ENCODE results near the gene MT1F. TPM values are rescaled to one million over a fixed set of nuclear protein-coding genes. Genes with fewer than 3 reads are reported as not detected.
"Not testable (repeated sequence)": the region's sequence is repeated elsewhere in the genome, so short reads cannot be mapped to it uniquely, and the experiment has no call there.

Gene MT1F
- total RNA-seq, 1 experiment from 2014 or later: not detected

DNA sequence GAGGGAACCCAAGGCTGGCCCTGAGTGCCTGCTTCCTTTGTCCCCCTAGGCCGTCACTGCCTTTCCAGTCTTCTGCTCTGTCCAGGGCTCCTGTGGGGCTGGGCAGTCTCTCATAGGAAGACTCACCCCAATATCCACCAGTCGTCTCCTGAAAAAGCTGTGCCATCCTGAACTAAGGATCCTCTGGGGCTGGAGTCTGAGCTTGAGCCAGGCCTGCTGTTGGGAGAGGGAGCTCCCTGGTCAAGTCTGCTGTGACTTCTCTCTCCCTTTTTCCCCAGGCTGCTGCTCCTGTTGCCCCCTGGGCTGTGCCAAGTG lies 12.8 kb downstream of the MT1F start:
- no peak for DNase-seq (ENCODE audit: low read depth)

DNA sequence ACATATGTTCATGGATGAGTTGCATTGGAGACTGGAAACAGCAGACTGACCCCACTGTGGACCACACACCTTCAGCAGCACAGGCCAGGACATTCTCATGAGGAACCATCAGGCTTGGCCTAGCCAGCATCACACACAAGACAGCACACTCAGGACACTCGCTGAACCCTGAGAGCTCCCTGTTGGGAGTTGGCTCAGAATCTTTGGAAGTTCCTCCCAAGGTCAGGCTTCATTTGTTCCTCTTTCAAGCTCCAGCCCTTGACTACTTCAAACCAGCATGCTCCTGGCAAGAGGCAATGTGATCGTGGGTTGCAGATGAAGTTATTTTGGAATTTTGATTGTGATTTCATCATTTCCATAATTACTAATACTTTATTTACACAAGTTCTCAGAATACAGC lies 13.9 kb downstream of the MT1F start:
- DNase-seq (ENCODE audit: low read depth): not testable (repeated sequence)

DNA sequence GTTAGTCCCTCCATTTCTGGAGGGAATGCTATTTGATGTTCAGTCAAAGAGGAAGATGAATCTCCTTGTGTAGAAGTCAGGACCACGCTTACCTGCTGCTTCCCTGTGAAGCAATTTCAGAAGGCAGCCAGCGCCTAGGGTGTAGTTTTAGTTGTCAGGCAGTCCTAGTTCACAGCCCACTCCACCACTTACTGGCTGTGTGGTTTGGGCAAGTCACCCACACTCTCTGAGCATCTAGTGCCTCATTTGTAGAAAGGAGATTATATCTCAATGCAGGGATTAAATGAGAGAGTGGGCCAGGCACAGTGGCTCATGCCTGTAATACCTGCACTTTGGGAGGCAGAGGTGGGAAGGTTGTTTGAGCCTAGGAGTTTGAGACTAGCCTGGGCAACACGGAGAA lies 14.4 kb downstream of the MT1F start:
- not testable (repeated sequence) for DNase-seq (ENCODE audit: low read depth)

DNA sequence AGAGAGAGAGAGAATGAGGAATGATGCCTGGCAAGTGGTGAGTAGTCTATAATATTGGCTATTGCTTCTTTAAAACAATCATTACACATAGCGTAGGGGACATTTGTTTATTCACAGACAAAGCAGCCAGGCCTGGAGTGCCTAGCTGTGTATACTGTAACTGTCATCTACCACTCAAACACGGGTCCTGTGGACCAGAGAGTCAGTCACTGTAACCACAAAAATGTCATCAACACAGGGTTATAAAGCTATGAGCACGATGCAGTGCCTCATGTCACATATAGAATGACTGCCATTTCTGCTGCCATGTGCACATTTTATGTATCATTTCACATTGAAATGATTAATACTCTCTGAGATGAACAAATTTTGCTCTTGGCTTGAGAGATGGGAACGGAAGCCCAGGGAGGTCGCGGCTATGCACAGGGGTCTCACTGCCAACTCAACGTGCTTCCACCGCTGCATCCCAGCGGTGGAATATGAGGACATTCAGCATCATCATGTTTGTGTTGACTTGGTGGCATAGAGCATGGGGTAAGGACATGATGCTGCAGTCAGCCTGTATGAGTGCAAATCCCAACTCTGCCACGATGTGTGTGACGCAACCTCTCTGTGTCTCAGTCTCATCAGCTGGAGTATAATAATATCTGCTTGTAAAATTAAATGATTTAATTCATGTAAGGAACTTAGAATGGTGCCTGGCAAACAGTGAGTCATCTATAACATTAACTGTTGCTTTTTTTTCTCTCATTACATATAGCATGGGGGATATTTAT lies 15.2 kb downstream of the MT1F start:
- no peak for DNase-seq (ENCODE audit: low read depth)

DNA sequence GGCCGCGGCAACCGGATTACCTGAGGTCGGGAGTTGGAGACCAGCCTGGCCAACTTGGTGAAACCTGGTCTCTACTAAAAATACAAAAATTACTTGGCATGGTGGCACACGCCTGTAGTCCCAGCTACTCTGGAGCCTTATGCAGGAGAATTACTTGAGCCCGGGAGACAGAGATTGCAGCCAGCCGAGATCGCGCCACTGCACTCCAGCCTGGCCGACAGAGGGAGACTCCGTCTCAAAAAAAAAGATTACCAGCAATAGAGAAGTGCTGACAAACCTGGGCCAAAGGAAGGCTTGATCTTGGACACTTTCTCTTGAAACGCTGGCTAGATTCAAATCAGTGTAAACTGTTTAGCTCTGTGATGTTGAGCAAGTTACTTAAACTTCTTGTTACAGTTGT lies 16.2 kb downstream of the MT1F start:
- no peak for DNase-seq (ENCODE audit: low read depth)

DNA sequence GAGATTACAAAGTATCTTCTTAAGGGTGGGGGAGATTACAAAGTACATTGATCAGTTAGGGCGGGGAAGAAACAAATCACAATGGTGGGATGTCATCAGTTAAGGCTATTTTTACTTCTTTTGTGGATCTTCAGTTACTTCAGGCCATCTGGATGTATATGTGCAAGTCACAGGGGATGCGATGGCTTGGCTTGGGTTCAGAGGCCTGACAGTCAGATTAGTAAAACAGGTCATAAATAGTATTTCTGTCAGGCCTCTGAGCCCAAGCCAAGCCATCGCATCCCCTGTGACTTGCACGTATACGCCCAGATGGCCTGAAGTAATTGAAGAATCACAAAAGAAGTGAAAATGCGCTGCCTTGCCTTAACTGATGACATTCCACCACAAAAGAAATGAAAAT lies 16.8 kb downstream of the MT1F start:
- DNase-seq (ENCODE audit: low read depth): not testable (repeated sequence)

DNA sequence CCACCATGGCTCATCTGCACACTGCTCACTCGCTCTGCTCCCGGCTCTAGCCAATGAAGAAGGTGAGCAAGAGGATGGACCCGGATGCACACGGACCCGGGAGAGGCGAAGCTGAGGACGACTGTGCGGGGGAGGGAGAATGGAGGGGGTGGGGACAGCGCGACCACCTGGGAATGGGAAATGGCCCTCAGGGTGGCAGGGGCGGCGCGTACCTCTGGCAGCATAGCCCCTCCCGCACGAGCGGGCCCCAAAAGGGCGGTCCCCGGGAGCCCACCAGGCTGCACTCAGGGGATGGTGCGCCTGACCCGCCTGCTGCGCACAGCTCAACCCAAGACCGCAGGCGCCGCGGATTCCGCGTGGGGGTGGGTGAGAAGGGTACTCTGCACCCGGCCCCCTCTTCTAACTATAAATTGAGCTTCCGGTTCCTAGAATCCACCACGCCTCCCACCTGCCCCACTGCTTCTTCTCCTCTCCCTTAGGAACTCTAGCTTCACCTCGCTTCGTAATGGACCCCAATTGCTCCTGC lies 18.0 kb downstream of the MT1F start:
- DNase-seq (ENCODE audit: low read depth): no peak

DNA sequence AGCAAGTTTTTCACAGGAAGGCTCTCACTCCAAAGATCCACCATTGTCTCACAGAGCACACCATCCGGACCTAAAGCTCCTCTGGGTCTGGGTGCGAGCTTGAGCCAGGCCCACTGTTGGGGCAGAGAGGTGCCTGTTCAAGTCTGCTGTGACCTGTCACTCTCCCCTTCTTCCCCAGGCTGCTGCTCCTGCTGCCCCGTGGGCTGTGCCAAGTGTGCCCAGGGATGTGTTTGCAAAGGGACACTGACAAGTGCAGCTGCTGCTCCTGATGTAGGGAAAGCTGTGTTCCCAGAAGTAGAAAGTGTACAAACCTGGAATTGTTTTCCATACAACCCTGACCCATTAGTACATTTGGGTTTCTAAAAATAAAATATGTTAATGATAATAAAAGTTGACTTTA lies 19.7 kb downstream of the MT1F start:
- no peak for DNase-seq (ENCODE audit: low read depth)

DNA sequence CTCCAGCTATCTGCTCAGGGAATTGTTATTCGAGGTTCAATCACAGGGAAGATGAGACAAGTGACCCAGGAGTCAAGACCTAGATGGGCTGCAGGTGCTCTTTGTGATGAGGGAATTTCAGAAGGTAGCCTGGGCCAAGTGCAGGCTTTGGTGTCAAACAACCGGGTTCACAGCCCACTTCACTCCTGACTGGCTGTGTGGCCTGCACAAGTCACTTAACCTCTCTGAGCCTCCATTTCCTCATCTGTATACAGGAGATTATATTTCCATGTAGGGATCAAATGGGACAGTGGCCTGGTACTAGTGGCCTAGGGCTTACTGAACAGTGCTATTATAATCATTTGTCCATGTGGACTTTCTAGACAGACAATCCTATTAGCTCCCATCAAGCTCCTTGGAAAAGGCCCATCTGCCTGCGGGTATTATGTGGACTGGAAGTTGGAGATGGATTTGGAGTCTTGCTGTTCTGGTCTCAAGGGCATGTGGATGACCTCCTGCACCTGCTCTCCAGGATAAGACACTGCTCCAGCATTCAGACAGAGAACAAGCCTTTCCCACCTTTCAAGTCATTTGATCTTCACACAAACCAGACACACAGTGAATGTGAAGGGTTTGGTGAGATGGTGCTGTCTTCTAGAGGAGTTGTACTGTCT lies 21.4 kb downstream of the MT1F start:
- DNase-seq (ENCODE audit: low read depth): no peak

DNA sequence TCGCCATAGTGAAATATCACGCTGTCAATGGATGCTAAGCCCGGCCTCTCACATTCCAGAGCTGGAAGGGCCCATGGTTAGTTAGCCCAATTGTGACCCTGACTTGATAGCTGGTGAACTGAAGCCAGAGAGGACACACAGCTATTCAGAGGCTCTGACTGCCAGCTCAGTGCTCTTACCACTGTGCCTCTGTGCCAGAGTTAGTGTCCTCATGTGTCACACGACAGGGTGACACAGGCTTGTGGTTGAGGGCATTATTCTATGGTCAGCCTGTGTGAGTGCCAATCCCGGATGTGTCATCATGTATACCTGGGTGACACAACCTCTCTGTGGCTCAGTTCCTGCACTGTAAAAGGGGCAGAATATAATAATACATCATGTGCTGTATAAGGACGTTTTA lies 22.1 kb downstream of the MT1F start:
- DNase-seq (ENCODE audit: low read depth): peak; percentile 20

DNA sequence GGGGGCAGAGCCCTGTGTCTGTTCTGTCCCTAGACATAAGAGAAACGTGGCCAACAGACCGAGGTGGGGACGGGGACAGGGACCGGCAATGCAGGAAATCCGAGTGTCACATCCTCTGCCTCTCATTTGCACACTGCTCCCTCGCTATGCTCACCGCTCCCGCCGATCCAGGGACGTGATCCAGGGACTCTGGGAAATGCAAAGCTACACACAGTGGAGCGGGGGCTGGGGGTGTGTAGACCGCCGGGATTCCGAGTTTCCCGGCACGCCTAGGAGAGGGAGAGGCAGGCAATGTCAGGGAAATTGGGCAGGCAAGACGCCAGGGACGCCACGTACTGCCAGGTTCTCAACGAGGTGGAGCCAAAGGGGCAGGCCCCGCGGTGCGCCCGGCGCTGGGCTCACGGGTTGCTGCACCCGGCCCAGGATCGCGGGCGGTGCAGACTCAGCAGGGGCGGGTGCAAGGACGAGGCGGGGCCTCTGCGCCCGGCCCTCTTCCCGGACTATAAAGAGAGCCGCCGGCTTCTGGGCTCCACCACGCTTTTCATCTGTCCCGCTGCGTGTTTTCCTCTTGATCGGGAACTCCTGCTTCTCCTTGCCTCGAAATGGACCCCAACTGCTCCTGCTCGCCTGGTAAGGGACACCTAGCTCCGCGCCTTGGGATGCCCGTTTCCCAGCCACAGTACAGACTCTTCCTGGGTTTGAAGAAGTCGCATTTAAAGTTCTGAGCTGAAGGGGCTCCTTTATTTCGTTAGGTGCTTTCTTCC lies 24.4 kb downstream of the MT1F start, which contains the start of gene MT1X:
MT1X (plus strand) TSS at position 532 of the 764 bp plus-strand sequence; CDS start at position 603, 71 bp downstream.
- DNase-seq (ENCODE audit: low read depth): peak; percentile 89

DNA sequence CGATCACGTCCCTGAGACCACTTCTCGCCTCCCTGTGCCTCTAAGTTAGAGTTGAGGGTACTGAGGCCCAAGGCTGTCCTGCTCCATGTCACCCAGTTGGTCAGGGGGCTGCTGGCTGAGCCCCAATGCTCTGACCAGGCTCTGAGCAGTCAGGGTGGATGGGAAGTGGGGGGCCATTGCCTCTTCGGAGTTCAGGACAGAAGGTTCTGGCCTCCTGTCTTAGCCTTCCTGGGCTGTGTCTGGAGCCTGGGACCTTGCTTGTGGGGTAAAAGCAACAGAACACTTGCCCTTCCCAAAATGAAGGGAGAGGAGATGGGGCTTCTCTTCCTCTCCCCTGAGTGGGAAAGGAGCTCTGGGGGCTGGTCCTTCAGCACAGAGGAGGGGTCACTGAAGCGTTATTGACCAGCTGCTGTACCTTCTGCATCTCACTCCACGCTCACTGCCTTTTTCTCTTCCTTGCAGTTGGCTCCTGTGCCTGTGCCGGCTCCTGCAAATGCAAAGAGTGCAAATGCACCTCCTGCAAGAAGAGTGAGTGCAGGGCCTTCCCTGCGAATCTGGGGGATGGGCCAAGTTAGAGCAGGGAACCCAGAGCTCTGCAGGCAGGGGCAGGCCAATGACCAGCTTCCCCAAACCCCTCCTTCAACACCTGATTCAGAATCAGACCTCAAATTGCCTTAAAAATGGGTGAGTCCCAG lies 25.1 kb downstream of the MT1F start:
- DNase-seq (ENCODE audit: low read depth): no peak

DNA sequence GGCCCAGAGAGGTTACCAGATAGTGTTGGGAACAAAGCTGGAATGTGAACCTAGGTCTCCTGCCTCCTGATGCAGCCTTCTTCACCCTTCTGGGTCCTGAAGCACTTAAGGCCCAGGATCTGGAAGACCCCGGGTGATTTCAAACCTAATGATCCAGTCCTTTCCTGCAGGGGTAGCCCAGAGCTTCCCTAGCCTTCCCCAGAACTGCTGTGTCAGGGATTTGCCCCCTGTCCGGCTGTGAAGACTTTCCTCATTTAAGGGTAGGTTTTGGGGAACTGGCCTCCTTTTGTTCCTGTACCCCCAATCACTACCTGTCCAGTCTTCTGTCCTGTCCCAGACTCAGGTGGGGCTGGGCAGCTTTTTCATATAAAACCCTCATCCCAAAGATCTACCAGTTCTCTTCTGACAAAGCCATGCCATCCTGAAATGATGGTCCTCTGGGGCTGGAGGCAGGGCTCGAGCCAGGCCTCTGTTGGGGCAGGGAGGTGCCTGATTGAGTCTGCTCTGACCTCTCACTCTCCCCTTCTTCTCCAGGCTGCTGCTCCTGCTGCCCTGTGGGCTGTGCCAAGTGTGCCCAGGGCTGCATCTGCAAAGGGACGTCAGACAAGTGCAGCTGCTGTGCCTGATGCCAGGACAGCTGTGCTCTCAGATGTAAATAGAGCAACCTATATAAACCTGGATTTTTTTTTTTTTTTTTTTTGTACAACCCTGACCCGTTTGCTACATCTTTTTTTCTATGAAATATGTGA lies 25.8 kb downstream of the MT1F start:
- no peak for DNase-seq (ENCODE audit: low read depth)

DNA sequence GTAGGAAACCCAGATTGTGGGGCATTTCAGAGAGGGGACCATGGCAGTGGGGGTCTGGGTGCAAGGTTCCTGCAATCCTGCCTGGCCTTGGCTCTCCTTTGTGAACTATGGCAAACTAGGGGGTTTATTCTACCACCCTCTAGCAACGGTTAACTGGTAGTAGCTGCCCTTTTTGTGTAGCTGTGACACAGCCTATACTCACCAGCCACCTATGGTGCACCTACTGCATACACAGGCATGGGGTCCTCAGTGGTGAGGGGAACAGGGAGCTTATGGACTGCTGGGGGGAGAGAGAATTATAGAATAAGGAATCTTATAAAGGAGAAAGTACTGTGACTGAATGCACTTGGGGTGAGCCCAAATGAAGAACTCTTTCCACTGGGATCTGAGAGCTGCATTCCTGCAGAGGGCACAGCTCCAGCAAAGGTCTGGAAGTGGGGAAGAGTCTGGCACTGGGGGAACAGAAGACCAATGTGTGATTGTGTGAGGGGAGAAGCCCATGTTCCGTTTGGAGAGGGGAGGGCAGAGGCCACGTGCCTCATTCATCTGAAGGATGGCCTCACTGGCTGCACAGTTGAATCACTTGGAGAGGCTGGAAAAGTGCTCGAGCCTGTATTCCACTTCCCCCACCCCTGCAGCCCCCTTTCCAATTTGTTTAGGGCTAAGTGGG lies 26.6 kb downstream of the MT1F start:
- DNase-seq (ENCODE audit: low read depth): no peak

DNA sequence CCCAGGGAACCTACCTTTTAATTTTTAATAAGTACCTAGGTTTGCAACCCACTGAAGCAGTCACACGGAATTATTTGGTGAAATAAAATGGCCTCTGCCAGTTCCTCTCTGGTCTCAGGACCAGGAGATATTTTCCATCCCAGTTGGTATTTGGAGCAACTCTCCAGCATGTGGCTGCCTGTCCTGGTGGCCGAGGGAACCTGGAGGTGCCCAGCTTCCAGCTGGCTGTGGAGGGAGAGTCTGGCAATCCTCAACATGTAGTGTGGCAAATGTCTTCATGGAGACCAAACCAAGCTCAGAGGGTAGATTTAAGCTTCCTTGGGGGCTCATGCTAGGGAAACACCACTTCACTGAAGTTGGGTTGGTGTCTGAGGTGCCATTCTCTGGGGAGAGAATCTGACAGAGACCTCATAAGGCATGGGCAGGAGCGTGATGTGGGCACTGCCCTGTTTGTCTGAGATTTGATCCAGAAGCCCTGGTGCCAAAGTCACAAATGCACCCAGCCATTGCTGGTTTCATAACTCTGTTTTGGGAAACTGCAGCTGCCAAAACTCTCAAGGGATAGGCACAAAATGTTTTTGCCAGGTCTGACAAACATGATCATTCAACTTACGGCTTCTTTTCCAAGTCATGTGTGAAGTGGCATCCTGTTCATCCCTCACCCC lies 27.3 kb downstream of the MT1F start:
- no peak for DNase-seq (ENCODE audit: low read depth)

DNA sequence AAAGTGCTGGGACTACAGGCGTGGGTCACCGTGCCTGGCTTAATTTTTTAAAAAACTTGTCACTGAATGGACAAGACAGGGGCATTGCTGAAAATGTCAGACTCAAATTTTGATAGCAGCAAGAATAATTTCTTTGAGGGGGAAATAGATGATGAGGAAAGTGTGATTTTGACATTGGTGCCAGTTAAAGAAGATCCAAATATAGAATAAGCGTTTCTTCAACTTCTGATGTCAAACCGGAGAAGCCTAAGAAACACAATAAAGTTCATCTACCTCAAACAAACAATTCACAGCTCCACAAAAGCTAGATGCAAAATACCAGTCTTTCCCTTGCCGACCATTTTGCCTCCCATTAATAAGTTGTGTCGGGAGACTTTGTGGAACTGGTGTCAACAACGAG lies 29.0 kb downstream of the MT1F start:
- no peak for DNase-seq (ENCODE audit: low read depth)

DNA sequence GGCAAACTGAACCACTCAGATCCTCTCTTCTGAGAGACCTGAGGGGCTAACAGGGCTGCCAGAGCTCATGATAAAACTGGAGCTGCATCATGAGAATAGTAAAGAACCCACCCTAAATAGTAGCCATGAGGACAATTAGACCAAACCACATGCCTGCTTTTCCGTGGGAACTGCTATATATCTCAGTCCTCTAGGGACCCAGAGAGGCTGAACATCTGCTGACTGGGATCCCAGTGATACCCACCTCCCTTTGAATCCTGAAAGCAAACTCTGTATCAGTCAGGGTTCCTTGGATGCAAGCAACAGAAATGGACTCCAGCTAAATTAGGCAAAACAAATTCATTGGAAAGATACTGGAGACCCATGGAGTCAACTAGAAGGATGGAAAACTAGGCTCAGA lies 31.0 kb downstream of the MT1F start:
- peak; percentile 71 for DNase-seq (ENCODE audit: low read depth)

DNA sequence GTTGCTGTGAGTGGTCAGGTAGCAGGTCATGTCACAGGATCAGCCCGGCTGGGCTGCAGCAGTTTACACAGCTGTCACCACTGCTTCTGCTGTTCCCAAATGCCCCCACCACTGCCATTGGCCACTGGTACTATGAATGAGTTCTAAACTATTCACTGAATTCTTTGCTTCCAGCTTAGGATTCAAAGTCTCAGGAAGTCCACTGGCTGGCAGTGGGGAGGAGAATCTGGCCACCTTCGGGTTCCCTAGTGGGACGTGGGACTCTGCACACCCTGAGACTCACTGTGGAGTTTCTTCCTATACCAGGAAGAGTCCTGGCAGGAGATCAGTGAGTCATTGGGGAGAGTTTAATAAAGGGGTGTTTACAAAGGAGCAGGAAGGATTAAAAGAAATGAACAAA lies 31.4 kb downstream of the MT1F start:
- peak; percentile 79 for DNase-seq (ENCODE audit: low read depth)

DNA sequence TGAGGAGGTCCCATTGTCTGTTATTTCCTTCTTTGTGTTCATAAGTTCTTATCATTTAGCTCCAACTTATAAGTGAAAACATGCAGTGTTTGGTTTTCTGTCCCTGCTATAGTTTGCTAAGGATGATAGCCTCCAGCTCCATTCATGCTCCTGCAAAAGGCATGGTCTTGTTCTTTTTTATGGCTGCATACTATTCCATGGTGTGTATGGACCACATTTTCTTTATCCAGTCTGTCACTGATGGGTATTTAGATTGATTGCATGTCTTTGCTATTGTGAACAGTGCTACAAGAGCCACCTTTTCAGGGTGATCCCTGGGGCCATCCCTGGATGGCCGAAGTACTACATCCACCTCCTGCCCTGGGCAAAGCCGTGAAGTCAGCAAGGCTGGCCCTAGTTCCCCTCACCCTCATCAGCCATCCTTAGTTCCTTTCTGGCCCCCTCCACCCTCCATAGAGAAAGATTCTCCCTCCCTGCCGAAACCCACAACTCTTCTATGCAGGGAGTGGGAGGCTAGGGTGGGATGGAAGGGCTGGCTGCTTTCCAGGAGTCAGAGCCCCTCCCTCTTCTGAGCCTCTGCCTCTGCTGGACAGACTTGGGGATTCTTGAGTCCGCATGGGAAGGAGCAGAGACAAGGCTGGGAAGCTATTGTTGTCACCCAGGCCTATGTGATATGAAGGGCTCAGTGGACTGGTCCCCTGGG lies 32.8 kb downstream of the MT1F start:
- no peak for DNase-seq (ENCODE audit: low read depth)

All from LHCN-M2 (cell line).